Suprapubic skin (tissue), 4 donors: ENCODE measurements around the gene OGA.

ENCODE experiments used
- EP300 ChIP-seq: sonication (generic); formaldehyde crosslinking; IDR thresholded peaks from one replicate; pipeline ENCODE4 v1.6.1; 2017; ENCODE audit warnings: antibody characterized with exemption
- POLR2A ChIP-seq, 2 donors: fragments of 450-650 bp; IDR thresholded peaks; one replicate each; pipeline ENCODE4 v1.6.1; 2017; ENCODE audit warnings: antibody characterized with exemption in 2 of 2, mild to moderate bottlenecking in 2 of 2, moderate library complexity in 2 of 2
- POLR2AphosphoS5 ChIP-seq, 3 donors: sonication (generic); formaldehyde crosslinking; IDR thresholded peaks; one replicate each; pipeline ENCODE4 v1.6.1; 2017; ENCODE audit warnings: antibody characterized with exemption in 3 of 3
- TF ChIP-seq, protein P1 (sequence below), 2 donors: fragments of 200-600 bp in 1 of 2; fragments of 450-650 bp in 1 of 2; sonication (generic) in 1 of 2; IDR thresholded peaks; one replicate each; pipeline ENCODE4 v1.5.1; 2016 to 2019; ENCODE audit warnings: antibody characterized with exemption in 2 of 2, mild to moderate bottlenecking in 1 of 2, moderate library complexity in 1 of 2

DNA sequence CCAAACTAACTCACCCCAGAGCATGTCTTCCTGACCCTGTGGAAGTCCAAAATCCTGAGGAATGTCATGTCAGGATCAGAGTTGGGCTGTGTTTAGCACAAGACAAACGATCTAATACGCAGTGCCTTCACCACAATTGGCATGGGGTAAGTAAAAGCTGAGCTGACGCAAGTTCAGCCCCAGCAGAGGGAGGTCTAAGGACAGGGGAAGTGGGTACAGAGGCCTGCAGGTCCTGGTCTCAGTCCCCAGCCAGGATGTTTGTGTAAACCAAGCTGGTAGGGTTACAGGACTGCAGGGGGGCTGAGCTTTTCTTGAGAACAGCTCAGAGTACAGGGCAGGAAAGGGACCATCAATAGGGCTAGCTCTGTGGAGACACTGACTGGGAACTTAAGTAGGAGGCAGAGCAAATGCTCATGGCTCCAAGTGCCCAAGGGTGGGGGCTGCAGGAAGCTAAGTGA lies 30.7 kb upstream of the OGA start:
- TF ChIP-seq, protein P1, sequence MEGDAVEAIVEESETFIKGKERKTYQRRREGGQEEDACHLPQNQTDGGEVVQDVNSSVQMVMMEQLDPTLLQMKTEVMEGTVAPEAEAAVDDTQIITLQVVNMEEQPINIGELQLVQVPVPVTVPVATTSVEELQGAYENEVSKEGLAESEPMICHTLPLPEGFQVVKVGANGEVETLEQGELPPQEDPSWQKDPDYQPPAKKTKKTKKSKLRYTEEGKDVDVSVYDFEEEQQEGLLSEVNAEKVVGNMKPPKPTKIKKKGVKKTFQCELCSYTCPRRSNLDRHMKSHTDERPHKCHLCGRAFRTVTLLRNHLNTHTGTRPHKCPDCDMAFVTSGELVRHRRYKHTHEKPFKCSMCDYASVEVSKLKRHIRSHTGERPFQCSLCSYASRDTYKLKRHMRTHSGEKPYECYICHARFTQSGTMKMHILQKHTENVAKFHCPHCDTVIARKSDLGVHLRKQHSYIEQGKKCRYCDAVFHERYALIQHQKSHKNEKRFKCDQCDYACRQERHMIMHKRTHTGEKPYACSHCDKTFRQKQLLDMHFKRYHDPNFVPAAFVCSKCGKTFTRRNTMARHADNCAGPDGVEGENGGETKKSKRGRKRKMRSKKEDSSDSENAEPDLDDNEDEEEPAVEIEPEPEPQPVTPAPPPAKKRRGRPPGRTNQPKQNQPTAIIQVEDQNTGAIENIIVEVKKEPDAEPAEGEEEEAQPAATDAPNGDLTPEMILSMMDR (IDR thresholded peaks at IDR 0.05), result no peak
- TF ChIP-seq EP300 (no peak), POLR2A (IDR thresholded peaks at IDR 0.05) (no peak), POLR2AphosphoS5 (IDR thresholded peaks at IDR 0.05) (no peak)
